Osteocyte (in vitro differentiated cells): Measurements from ENCODE around the gene RAB9A. TPM values are rescaled to one million over a fixed set of nuclear protein-coding genes. Genes with fewer than 3 reads are reported as not detected.

Source experiments
- DNase-seq: peaks from one replicate; pipeline ENCODE4 v3.0.0; 2021; ENCODE audit warnings: mixed read lengths; ENCODE audit not compliant: unreplicated experiment; ENCODE audit errors: extremely low spot score
- H3K27ac Mint-ChIP-seq: one replicate; pipeline ENCODE4 v1.8.0; 2021; ENCODE audit warnings: mild to moderate bottlenecking, mixed read lengths; ENCODE audit not compliant: unreplicated experiment
- H3K27me3 Mint-ChIP-seq: one replicate; pipeline ENCODE4 v1.8.0; 2021; ENCODE audit warnings: mixed read lengths; ENCODE audit not compliant: unreplicated experiment
- H3K36me3 Mint-ChIP-seq: one replicate; pipeline ENCODE4 v1.8.0; 2021; ENCODE audit warnings: mixed read lengths; ENCODE audit not compliant: unreplicated experiment
- H3K4me1 Mint-ChIP-seq: one replicate; pipeline ENCODE4 v1.8.0; 2021; ENCODE audit warnings: mixed read lengths; ENCODE audit not compliant: unreplicated experiment
- H3K4me3 Mint-ChIP-seq: one replicate; pipeline ENCODE4 v1.8.0; 2021; ENCODE audit warnings: mild to moderate bottlenecking, moderate library complexity, mixed read lengths; ENCODE audit not compliant: unreplicated experiment
- H3K9me3 Mint-ChIP-seq: one replicate; pipeline ENCODE4 v1.8.0; 2021; ENCODE audit warnings: mixed read lengths; ENCODE audit not compliant: unreplicated experiment
- total RNA-seq: library from RNA; stranded (reverse); gene quantifications from 2 replicates; pipeline ENCODE4 v1.2.1, GENCODE V29; 2021
- TF ChIP-seq, protein P1 (sequence below): fragments of 200-600 bp; sonication (generic); IDR thresholded peaks from 2 replicates; pipeline ENCODE4 v1.5.0; 2021; ENCODE audit warnings: antibody characterized with exemption, mild to moderate bottlenecking, moderate library complexity

Gene RAB9A
- total RNA-seq, 1 donor from 2014 or later: 32.9 TPM

DNA sequence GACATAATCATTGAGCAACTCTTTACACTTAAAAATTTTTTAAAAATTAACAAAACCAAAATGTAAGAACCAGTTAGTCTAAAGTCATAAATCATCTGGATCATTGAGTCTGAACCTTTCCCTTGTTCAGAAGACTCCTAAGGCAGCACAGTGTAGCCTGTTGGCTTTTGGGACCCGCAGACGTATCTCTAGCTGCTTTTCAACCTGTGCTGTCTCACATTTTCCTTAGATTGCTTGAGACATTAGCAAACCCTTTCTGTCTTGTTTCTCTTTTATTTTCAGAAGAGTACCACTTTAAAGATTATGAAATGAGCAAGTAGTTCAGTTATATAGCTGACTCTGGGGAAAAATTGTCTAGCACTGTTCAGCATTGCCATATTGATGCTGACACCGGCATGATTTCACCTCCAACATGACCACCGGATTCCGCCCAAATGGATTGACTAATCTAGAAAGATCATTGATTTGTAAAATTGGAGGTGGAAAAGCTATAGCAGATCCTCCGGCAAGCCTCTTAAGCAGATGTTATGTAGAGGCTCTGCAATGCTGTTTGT, 27.1 kb upstream of the RAB9A start:
- Mint-ChIP-seq H3K4me1 (peaks cover 7% of the 10 kb centered on the region), H3K36me3 (peaks cover 9% of the 10 kb centered on the region), H3K27me3 (no peaks in the 10 kb centered on the region), H3K27ac (no peak overlapping the region), H3K4me3 (no peak overlapping the region), H3K9me3 (no peaks in the 10 kb centered on the region)
- no peak for DNase-seq
- TF ChIP-seq, protein P1, sequence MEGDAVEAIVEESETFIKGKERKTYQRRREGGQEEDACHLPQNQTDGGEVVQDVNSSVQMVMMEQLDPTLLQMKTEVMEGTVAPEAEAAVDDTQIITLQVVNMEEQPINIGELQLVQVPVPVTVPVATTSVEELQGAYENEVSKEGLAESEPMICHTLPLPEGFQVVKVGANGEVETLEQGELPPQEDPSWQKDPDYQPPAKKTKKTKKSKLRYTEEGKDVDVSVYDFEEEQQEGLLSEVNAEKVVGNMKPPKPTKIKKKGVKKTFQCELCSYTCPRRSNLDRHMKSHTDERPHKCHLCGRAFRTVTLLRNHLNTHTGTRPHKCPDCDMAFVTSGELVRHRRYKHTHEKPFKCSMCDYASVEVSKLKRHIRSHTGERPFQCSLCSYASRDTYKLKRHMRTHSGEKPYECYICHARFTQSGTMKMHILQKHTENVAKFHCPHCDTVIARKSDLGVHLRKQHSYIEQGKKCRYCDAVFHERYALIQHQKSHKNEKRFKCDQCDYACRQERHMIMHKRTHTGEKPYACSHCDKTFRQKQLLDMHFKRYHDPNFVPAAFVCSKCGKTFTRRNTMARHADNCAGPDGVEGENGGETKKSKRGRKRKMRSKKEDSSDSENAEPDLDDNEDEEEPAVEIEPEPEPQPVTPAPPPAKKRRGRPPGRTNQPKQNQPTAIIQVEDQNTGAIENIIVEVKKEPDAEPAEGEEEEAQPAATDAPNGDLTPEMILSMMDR: no peak

DNA sequence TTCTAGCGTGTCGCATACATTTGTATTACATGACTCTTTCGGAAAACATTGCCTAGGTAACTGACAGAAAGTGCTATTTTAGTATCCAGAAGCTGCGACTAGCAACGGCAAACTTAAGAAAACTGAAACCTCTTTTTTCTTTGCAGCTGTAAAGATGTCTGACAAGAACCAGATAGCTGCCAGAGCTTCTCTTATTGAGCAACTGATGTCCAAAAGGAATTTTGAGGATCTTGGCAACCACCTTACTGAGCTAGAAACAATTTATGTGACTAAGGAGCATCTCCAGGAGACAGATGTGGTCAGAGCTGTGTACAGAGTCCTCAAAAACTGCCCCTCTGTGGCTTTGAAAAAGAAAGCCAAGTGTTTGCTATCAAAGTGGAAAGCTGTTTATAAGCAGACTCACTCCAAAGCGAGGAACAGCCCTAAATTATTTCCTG, 26.6 kb upstream of the RAB9A start:
- H3K27ac Mint-ChIP-seq: no peak overlapping the region
- TF ChIP-seq, protein P1: no peak
- peaks cover 12% of the 10 kb centered on the region for H3K4me1 Mint-ChIP-seq
- H3K27me3 Mint-ChIP-seq: no peaks in the 10 kb centered on the region
- H3K4me3 Mint-ChIP-seq: no peak overlapping the region
- peaks cover 9% of the 10 kb centered on the region for H3K36me3 Mint-ChIP-seq
- DNase-seq: no peak
- no peaks in the 10 kb centered on the region for H3K9me3 Mint-ChIP-seq

DNA sequence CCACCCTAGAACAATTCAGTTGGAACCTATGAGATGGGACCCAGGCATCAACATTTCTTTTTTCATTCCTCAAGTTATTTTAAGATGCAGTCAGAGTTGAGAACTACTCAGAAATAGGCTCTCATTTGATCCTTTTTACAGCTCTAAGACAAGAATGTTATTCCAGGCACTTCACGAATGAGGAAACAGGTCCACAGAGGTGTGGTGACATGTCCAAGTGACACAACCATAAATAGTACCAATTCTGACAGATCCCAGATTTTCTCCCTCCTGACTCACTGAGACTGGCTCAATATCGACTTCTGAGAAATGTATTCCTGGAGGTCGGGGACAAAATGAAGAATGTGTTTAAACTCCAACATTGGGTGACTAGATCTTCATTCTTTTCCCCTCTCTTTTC, 24.9 kb upstream of the RAB9A start:
- H3K36me3 Mint-ChIP-seq: peaks cover 9% of the 10 kb centered on the region
- H3K4me1 Mint-ChIP-seq: peaks cover 15% of the 10 kb centered on the region
- no peaks in the 10 kb centered on the region for H3K9me3 Mint-ChIP-seq
- H3K4me3 Mint-ChIP-seq: no peak overlapping the region
- no peak for DNase-seq
- H3K27ac Mint-ChIP-seq: no peak overlapping the region
- TF ChIP-seq, protein P1: no peak
- H3K27me3 Mint-ChIP-seq: no peaks in the 10 kb centered on the region

DNA sequence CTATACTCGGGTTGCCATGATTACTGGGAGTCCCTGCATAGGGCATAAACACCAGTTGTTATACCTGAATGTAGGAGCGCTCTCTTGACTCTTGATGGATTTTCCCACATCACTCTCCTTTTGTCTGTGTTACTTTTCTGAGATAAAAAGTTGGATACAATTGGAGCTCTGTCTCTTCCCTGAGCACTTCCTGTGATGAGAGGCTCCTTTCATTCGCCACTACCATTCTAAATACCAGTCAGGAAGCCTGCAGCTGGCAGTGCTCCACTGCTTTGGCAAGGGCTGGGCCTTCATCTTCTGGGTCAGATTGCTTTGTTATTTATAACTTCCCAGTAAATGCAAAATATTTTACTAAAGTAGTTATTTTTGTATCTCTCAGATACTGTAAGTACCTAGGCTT, 22.1 kb upstream of the RAB9A start:
- H3K4me1 Mint-ChIP-seq: peaks cover 20% of the 10 kb centered on the region
- no peaks in the 10 kb centered on the region for H3K27me3 Mint-ChIP-seq
- DNase-seq: no peak
- H3K4me3 Mint-ChIP-seq: no peak overlapping the region
- TF ChIP-seq, protein P1: no peak
- H3K36me3 Mint-ChIP-seq: peaks cover 12% of the 10 kb centered on the region
- H3K27ac Mint-ChIP-seq: peak overlapping the region; percentile 62
- H3K9me3 Mint-ChIP-seq: no peaks in the 10 kb centered on the region

DNA sequence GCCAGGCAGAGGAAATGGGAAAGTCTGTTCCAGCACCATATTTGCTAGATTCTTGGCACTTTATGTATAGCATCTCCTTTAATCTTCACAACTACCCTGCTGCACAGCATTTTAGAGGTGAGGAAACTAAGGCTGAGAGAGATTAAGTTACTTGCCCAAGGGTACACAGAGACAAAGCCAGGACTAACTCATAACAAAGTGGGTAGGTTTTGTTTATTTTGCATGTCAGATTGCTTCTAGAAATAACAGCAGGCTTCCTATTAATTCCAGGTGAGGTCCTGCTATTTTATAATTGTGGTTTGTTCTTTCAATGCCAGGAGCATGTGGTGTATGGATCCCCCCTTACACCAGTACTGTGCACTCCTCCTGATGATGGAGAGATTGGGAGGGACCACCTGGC, 21.0 kb upstream of the RAB9A start:
- H3K36me3 Mint-ChIP-seq: peaks cover 8% of the 10 kb centered on the region
- H3K27ac Mint-ChIP-seq: no peak overlapping the region
- H3K4me1 Mint-ChIP-seq: peaks cover 20% of the 10 kb centered on the region
- no peaks in the 10 kb centered on the region for H3K27me3 Mint-ChIP-seq
- TF ChIP-seq, protein P1: no peak
- H3K4me3 Mint-ChIP-seq: no peak overlapping the region
- no peaks in the 10 kb centered on the region for H3K9me3 Mint-ChIP-seq
- no peak for DNase-seq
